Measurements from ENCODE around the gene MLYCD. TPM values are rescaled to one million over a fixed set of nuclear protein-coding genes. Genes with fewer than 3 reads are reported as not detected.
A peak's percentile ranks its signal among the peaks of the same experiment; 100 is the strongest.

Gene MLYCD
- total and polyA plus RNA-seq, 7 donors, result 1.8 to 16.3 (median 9.3) TPM

DNA sequence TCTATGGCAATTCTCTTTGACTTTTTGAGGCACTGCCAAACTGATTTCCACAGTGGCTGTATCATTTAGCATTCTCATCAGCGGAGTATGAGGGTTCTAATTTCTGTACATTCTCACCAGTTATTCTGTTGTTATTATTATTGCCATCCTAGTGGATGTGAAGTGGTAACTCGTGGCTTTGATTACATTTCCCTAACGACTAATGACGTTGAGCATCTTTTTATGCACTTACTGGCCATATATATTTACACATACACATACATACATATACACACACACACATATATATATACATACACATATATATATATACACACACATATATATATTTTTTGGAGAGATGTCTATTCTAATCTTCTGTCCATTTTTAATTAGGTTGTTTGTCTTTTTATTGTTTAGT is 3.7 kb upstream of the MLYCD start:
- Histone ChIP-seq H3K36me3 (no peaks in the 10 kb centered on the region), H3K9me3 (no peaks in the 10 kb centered on the region), H3K4me1 (peaks cover 0 to 17% (median 15%) of the 10 kb centered on the region in 4 donors), H3K27me3 (no peaks in the 10 kb centered on the region), H3K27ac (no peak overlapping the region), H3K4me3 (no peak overlapping the region)
- no peak for DNase-seq
- 66 to 77% methylated on average over 4 of the region's 4 CpGs for WGBS, 2 donors
- TF ChIP-seq, protein P1, sequence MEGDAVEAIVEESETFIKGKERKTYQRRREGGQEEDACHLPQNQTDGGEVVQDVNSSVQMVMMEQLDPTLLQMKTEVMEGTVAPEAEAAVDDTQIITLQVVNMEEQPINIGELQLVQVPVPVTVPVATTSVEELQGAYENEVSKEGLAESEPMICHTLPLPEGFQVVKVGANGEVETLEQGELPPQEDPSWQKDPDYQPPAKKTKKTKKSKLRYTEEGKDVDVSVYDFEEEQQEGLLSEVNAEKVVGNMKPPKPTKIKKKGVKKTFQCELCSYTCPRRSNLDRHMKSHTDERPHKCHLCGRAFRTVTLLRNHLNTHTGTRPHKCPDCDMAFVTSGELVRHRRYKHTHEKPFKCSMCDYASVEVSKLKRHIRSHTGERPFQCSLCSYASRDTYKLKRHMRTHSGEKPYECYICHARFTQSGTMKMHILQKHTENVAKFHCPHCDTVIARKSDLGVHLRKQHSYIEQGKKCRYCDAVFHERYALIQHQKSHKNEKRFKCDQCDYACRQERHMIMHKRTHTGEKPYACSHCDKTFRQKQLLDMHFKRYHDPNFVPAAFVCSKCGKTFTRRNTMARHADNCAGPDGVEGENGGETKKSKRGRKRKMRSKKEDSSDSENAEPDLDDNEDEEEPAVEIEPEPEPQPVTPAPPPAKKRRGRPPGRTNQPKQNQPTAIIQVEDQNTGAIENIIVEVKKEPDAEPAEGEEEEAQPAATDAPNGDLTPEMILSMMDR (IDR thresholded peaks at IDR 0.05), result no peak
- no peak for TF ChIP-seq POLR2AphosphoS5 (IDR thresholded peaks at IDR 0.05)
- no peak for TF ChIP-seq EP300 (IDR thresholded peaks at IDR 0.05)
- no peak for TF ChIP-seq POLR2A (IDR thresholded peaks at IDR 0.05)
- intact Hi-C loops (cut with DNase I), result loop anchor here (5.0 kb wide), 1 partner anchor 83 kb away; no protein-coding TSS in a partner anchor

- 62 to 89% methylated on average over 3 of the region's 3 CpGs for WGBS, 2 donors
- H3K9me3 ChIP-seq, result no peaks in the 10 kb centered on the region
- no peaks in the 10 kb centered on the region for H3K36me3 ChIP-seq
- TF ChIP-seq, protein P1 (IDR thresholded peaks at IDR 0.05), result no peak
- TF ChIP-seq POLR2AphosphoS5 (IDR thresholded peaks at IDR 0.05) (no peak), EP300 (IDR thresholded peaks at IDR 0.05) (no peak), POLR2A (IDR thresholded peaks at IDR 0.05) (no peak)
- DNase-seq, result no peak
- intact Hi-C loops (cut with DNase I), result loop anchor here (5.0 kb wide), 1 partner anchor 84 kb away; no protein-coding TSS in a partner anchor
- H3K4me1 ChIP-seq, result peaks cover 0 to 24% (median 20%) of the 10 kb centered on the region in 4 donors
- no peak overlapping the region for H3K4me3 ChIP-seq
- H3K27ac ChIP-seq, result no peak overlapping the region
- no peaks in the 10 kb centered on the region for H3K27me3 ChIP-seq
Measured at GRCh38 chr16:83895942-83896341, 3.0 kb upstream of the MLYCD start.

DNA sequence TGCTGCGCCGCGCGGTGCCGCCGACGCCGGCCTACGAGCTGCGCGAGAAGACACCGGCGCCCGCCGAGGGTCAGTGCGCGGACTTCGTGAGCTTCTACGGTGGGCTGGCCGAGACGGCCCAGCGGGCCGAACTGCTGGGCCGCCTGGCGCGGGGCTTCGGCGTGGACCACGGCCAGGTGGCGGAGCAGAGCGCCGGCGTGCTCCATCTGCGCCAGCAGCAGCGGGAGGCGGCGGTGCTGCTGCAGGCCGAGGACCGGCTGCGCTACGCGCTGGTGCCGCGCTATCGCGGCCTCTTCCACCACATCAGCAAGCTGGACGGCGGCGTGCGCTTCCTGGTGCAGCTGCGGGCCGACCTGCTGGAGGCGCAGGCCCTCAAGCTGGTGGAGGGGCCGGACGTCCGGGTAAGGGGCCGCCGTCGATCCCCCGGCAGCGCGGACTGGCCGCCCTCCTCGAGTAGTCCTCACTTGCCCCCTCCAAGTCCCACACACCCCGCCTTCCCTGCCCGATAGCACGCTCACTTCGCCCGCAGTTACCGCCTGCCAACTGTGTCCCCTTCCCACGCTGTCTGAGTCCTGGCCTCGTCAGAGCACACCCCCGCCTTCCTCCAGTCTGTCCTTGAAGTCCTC is 470 bp downstream of the MLYCD start:
- Histone ChIP-seq H3K27me3 (no peaks in the 10 kb centered on the region), H3K9me3 (no peaks in the 10 kb centered on the region), H3K4me3 (peak overlapping the region; percentile 83 to 94 (median 88)), H3K36me3 (no peaks in the 10 kb centered on the region), H3K27ac (peak overlapping the region; percentile 90 to 98 (median 96)), H3K4me1 (peaks cover 0 to 55% (median 44%) of the 10 kb centered on the region in 4 donors)
- DNase-seq, result peak; percentile 77
- intact Hi-C loops (cut with DNase I), result loop anchor here (2.0 to 5.0 kb wide), 2 partner anchors 53 to 87 kb away; partner anchors contain the start of gene OSGIN1
- TF ChIP-seq POLR2AphosphoS5 (IDR thresholded peaks at IDR 0.05), result peak in 1 of 4 donors; percentile 13
- TF ChIP-seq POLR2A (IDR thresholded peaks at IDR 0.05), result no peak
- WGBS, 2 donors, result 1% methylated on average over 73 of the region's 73 CpGs

DNA sequence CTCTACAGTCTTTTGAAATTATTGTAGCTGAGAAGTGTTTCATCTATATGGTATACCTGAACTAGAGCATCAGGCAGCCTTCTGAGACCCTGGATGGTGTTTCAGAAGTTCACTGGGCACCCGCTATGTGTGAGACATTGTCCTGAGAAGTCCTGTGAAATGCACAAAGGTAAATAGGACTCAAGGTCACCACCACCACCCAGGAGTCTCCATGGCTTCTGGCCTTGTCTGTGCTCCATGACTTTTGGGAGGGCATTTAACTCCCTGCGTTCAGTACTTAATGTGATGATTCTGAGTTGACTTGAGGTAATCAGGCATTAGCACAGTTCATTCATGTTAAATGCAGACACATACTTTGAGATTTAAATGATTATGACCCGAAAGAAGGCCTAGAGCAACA is 1.1 kb downstream of the MLYCD start:
- WGBS, 2 donors, result 56 to 70% methylated on average over 3 of the region's 3 CpGs

GRCh38 chr16:83900571-83900970 is 1.7 kb downstream of the MLYCD start:
- no peaks in the 10 kb centered on the region for H3K36me3 ChIP-seq
- peak overlapping the region in 1 of 4 donors; percentile 98 for H3K27ac ChIP-seq
- TF ChIP-seq, protein P1 (IDR thresholded peaks at IDR 0.05), result no peak
- no peak for TF ChIP-seq EP300 (IDR thresholded peaks at IDR 0.05)
- H3K4me3 ChIP-seq, result no peak overlapping the region
- H3K27me3 ChIP-seq, result no peaks in the 10 kb centered on the region
- H3K9me3 ChIP-seq, result no peaks in the 10 kb centered on the region
- peaks cover 0 to 57% (median 45%) of the 10 kb centered on the region in 4 donors for H3K4me1 ChIP-seq
- WGBS, 2 donors, result 92% methylated on average over 9 of the region's 9 CpGs
- intact Hi-C loops (cut with DNase I), result no loop called here
- DNase-seq, result no peak

More for the DNA sequence above, 1.1 kb downstream of the MLYCD start:
- H3K27ac ChIP-seq, result peak overlapping the region; percentile 90 to 98 (median 96)
- intact Hi-C loops (cut with DNase I), result loop anchor here (2.0 to 5.0 kb wide), 2 partner anchors 53 to 88 kb away; partner anchors contain the start of gene OSGIN1
- no peaks in the 10 kb centered on the region for H3K27me3 ChIP-seq
- H3K4me3 ChIP-seq, result peak overlapping the region; percentile 83 to 94 (median 88)
- peaks cover 0 to 57% (median 45%) of the 10 kb centered on the region in 4 donors for H3K4me1 ChIP-seq
- H3K9me3 ChIP-seq, result no peaks in the 10 kb centered on the region
- DNase-seq, result no peak
- H3K36me3 ChIP-seq, result no peaks in the 10 kb centered on the region
- TF ChIP-seq EP300 (IDR thresholded peaks at IDR 0.05) (no peak), POLR2A (IDR thresholded peaks at IDR 0.05) (no peak)
